ENCODE measurements around the gene LLGL2.
"Not testable (repeated sequence)": the region's sequence is repeated elsewhere in the genome, so short reads cannot be mapped to it uniquely, and the experiment has no call there.

- TF ChIP-seq CTCF, EP300 (IDR thresholded peaks at IDR 0.05): not testable (repeated sequence)
These were observed 5.1 kb upstream of the LLGL2 start for GRCh38 chr17:75520413-75520812.

Data from stomach (tissue), 4 donors.